A172 (cell line): ENCODE data around the gene DAB2. TPM values are rescaled to one million over a fixed set of nuclear protein-coding genes. Genes with fewer than 3 reads are reported as not detected.
"Not testable (repeated sequence)": the region's sequence is repeated elsewhere in the genome, so short reads cannot be mapped to it uniquely, and the experiment has no call there.

Experiments
- DNase-seq: peaks from one replicate; pipeline ENCODE4 v3.0.0-alpha.2; 2015; ENCODE audit warnings: low spot score
- total RNA-seq: library from RNA; depleted of rRNA; stranded (reverse); fragments of >200 nt; shearing (Covaris generic); gene quantifications from 2 replicates; pipeline ENCODE4 v1.2.3, GENCODE V29; 2014

DAB2 gene
- total RNA-seq, 1 experiment from 2014 or later = 46.1 TPM

DNA sequence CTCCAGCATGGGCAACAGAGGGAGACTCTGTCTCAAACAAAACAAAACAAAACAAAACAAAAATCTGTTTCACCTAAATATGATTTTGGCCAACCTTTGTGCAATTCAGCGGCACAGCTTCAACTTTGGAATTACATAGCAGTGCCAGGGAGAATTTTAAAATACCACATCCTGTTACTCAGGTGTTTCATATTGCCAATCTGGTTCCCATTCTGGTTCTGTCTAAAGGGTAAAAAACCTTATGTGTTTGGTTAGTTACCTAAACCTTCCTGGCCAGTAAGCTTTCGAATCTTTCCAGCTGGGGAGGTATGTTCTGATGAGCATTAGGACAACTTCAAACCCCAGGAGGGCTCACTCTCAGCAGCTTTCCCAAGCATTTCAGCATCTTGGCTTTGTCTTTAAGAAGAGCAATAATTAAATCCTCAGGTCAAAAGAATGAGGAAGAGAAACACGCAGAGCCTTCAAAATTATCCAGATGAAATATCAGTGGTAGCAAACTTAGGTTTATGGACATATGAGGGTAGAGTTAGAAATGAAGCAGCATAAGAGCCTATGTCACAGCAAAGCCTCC is 2.7 kb downstream of the DAB2 start:
- no peak for DNase-seq

GRCh38 chr5:39420482-39421145 is 4.2 kb downstream of the DAB2 start:
- DNase-seq = peak; percentile 94

DNA sequence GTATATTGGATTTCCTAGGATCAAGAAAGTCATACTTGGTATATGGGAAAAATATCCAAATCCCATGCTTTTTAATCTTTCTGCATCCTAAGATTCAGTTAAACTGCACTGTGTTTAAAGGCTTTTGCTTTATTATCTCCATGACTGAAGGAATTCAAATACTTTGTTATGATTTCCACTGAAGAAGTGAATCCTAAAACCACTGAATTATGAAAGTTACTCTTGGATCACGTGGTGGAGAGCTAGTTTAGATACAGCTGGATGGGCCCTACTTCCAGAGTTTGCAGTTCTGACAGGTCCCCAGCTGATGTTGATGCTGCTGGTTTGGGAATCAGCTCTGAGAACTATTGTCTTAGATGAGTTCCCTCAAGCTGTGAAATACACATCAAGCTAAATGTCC is 5.0 kb downstream of the DAB2 start:
- DNase-seq = no peak

DNA sequence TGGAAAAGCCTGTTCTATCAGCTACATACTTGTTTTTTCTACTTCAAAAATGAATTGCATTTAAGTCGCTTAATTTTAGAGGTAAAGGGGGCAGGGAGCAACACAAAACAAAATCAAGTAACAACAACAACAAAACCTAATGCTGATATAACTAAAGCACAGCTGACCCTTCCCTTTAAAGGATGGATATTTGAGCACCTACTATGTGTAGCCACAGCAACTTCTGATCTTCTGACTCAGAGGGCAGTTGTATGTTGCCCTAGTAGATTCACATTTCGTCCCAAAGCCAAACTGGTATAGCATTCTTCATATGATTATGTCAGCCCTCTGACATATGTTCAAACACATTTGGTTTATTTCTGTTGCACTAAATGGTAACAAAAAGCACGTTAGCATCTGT is 6.8 kb downstream of the DAB2 start:
- DNase-seq = no peak

- DNase-seq = no peak
Measured at GRCh38 chr5:39415201-39415600, 9.6 kb downstream of the DAB2 start.

DNA sequence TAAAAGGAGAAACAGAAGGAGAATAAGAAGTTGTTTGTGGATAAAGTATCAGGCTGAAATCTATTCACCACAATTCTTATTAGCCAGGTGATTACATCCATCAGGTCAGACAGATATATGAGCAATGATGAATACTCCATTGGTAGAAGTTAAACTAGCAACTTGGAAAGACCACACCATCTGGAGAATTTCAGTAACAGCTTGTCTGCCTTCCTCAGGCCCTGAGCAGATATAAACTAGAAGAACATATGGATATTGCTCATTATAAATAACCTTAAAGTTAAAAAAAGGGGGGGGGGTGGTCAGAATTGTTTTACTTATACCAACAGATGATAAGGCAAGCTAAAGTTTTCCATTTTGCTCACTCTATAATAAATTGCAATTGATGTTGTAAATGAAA is 10.4 kb downstream of the DAB2 start:
- no peak for DNase-seq

GRCh38 chr5:39413771-39414170 is 11.0 kb downstream of the DAB2 start:
- DNase-seq = no peak

DNA sequence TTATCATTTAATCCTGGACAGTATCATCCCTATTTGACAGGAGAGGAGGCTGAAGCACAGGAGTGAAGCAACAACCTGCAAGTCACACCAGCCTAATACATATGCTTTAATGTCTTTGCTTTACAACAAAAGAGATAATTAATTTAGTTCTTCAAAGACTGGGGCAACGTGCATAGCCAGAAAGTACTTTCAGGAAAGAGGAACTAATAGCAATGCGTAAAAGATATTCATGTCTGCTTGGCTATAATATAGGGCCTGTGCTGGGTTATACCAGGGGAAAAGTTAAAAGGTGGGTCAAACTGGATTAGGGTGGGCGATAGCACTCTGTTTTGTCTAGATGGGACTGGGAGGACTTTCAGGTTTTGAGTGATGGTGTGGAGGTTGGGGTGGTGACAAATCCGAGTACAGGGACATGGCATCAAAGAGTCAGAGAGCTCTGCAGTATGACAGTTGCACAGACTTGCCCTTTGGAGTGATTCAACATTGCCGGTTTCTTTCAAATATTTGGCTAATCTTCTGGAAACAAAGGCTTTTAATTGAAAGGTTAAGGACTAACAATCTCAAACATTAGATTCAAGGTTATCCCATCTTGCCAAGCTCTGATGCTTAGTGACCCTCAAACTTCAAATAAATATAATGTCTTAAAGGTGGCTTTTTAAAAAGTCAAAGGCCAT is 11.9 kb downstream of the DAB2 start:
- DNase-seq = no peak

- DNase-seq = no peak
Measured at GRCh38 chr5:39411985-39412384, 12.8 kb downstream of the DAB2 start.

DNA sequence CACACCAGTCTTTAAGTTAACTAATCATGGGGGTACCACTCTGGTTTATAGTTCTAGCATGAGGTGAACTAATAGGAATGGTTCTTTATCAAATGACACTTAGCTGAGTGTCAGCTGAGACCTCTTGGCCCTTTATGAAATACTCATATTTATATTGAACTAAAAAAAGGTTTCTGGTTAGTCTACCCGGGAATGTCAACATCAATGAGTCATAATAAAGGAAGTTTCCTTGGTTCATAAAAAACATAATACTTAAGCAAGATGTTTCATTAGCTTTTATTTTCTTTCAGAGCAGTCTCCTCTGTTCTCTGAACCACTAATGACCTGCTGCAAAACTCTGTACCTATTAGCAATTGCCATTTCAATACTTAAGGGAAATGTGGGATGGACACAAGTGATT is 13.7 kb downstream of the DAB2 start:
- no peak for DNase-seq

DNA sequence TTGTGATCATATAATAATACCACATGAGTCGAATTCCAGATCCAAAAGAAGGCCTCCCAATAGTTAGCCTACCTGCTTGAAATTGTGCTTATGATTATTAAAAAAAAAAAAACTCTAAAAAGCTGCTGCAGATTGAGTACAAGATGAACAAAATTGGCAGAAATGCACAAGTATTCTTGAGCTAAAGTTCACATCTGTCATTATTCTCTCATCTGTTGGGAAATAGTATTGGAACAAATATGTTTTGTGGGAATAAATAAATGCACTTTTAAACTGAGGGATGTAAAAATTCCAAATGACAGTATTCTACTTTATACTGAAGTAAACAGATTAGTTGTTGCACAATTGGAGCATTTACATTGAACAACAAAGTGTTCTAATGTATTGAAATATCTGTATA is 15.7 kb downstream of the DAB2 start:
- no peak for DNase-seq

DNA sequence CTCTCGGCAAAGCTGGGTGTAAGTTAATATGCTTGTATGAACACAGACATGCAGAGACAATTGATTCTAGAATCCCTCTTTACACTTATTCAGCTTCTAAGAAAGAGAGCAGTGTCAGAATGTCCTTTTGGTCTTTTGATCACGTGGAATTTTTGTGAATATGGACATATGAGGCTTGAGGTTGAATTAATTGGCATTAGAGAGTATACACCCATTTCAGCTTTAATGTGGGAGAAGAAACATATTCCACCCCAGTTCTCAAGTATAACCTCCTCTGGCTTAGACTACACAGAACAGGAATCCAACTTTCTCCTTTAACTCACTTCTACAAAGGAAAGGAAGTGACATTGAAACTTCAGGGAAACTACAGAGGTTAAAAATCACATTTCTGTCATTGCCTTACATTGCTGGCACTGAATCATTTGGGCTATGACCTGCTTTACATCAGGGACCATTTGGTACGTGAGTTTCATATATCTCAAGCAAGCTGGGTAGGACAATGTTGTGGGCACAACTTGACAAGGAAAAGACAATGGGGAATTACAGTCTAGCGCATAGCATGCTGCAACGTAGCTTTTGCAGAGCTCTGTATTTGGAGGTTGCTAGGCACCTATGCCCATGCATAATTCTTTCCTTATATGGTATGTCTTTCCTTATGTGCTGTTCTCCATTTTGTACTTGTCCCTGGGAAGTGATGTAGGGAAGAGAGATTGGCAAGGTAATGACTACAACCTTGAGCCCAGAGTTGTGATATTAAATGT is 19.5 kb downstream of the DAB2 start:
- DNase-seq = no peak

GRCh38 chr5:39403761-39404160 is 21.0 kb downstream of the DAB2 start:
- DNase-seq = not testable (repeated sequence)

- not testable (repeated sequence) for DNase-seq
Measured at GRCh38 chr5:39402140-39402539, 22.6 kb downstream of the DAB2 start.

DNA sequence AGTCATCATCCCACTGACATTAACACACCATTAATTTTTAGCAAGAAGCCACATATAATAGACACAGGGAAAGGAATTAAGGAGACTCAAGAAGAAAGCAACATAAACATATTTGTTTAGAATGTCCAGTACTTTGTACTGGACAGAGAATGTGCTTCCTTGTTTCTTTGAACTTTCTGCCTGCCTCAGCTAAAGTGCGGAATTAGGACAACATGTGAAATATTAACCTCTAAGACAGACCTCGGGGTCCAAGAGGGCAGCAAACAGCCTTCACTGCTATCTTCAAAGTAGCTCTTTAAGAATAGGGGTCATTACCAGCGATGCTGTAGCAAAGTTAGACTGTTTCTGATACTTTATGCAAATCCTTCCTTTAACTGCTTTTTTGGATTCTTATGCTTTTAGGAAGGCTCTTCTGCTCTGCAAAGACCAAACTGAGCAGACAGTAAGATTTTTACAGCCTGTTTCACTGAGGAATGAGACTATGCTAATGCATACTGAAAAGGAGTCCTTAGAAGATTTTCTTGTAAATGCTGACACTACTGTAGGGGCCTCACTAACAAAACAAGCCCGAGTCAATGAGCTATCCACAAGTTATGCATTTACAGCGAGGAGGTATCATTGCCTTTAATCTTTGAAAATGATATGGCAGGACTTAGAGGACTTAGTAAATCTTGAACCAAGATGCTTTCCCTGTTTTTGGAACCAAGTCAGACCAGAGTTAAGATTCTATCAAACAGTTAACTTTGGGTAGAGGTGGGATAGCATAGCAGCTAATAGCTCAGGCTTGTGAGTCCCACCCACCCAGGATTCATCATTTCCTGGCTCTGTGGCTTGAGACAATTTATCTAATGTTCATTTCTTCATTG is 23.8 kb downstream of the DAB2 start:
- DNase-seq = no peak

- peak; percentile 97 for DNase-seq
Measured at GRCh38 chr5:39399135-39400036, 25.4 kb downstream of the DAB2 start.

- no peak for DNase-seq
Measured at GRCh38 chr5:39396843-39397242, 27.9 kb downstream of the DAB2 start.

- DNase-seq = no peak
Measured at GRCh38 chr5:39395521-39395920, 29.3 kb downstream of the DAB2 start.

DNA sequence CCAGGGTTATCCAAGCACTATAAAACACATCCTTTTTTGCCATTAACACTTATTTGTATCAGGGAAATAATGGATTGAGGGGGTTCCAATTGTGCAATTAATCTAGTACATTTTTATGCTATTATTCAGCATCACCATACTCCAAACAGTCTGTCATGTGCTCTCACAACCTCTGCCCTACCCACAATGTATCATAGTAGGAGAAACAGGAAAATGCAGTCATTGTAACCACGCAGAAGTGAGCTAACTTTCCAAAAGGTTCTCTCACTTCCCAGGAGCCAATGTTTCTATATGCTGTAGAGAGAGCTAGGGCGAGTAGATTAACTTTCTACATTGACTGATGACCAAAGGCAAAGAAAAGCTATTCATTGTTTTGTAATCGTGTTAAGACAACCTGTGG is 29.8 kb downstream of the DAB2 start:
- peak; percentile 33 for DNase-seq

- no peak for DNase-seq
Measured at GRCh38 chr5:39390945-39391344, 33.8 kb downstream of the DAB2 start.

DNA sequence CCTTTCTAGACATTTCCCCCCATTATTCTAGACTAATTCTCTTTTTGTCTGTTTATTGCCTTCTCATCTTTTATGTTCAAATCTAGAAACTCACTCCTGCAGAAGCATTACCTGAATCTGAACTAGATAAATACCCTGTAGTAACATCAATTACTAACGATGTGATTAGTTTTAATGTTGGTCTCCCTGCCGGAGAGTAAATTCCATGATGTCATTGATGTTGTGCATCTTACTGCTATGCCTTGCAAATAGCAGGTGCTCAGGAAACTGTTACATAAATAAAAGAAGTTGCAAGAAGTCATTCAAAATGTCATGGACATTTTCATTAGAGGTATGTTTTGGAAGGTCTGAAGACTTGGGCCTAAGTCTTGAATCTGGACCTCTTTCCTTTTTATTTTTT is 37.5 kb downstream of the DAB2 start:
- DNase-seq = no peak
